Hematopoietic multipotent progenitor cell treated with erythropoietin and hydrocortisone succinate and interleukin-3 and kit ligand, for 6 days (in vitro differentiated cells): Measurements from ENCODE around the gene CARD14.
"Not testable (repeated sequence)": the region's sequence is repeated elsewhere in the genome, so short reads cannot be mapped to it uniquely, and the experiment has no call there.

Experiments used
- DNase-seq: peaks from one replicate; pipeline ENCODE4 v3.0.0-alpha.2; 2015

The CARD14 gene

DNA sequence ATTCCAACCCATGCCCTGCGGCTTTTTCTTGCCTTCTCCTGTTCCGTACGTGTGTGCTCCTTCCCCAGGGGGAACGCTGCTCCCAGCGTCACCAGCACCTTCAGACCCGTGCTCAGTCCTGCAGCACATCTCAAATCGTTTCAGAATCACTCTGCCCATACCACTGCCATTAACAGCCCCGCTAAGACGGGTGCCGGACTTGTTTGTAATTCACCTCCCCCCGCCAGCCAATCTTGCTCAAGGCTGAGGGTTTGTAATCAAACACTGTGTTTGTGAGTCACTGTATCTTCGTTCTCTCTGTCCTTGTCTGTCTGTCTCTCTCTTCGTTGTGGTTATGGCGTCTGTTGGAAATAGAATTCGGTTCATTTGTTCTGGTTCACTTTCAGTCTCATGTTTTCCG, 17.3 kb downstream of the CARD14 start:
- DNase-seq: no peak

- no peak for DNase-seq
Observed at GRCh38 chr17:80187515-80187941, 17.7 kb downstream of the CARD14 start.

DNA sequence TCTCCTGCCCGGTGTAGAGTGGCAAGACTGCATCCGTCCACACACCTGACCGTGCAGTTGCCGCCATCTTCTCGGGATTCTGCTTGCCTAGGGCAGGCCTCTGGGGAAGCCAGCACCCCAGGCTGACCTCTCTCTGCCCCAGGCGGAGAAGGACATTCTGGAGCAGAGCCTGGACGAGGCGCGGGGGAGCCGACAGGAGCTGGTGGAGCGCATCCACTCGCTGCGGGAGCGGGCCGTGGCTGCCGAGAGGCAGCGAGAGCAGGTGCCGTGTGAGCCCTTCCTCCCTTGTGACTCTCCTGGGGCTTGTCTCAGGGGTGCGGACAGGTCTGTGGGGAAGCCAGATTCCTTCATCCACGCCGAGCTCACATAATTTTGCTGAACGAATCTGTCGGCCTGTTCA, 19.8 kb downstream of the CARD14 start:
- no peak for DNase-seq

DNA sequence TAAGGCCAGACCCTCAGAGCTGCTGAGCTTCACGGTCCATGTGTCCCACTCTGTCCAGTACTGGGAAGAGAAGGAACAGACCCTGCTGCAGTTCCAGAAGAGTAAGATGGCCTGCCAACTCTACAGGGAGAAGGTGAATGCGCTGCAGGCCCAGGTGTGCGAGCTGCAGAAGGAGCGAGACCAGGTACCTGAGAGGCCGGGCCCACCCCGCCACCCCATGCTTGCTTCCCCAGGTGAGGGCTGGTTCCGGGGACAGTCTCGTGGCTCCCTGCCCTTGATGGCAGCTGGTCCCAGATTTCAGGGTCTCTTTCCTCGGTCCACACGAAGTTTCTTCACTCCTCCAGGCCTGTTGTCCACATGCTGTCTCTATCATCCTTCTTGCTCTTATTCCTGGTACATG, 20.9 kb downstream of the CARD14 start:
- no peak for DNase-seq

DNA sequence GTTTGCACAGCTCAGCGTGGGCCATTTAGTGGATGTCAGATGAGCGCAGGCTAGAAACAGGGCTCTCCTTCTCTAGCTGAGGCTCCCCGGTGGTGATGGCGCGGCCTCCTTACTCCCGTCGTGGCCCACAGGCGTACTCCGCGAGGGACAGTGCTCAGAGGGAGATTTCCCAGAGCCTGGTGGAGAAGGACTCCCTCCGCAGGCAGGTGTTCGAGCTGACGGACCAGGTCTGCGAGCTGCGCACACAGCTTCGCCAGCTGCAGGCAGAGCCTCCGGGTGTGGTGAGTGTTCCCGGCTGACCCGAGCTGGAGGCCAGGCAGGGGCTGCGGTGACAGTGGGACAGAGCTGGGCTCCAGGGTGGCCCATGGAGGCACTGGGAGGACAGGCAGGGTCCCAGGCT, 21.4 kb downstream of the CARD14 start:
- DNase-seq: no peak

GRCh38 chr17:80191865-80192661, 22.2 kb downstream of the CARD14 start:
- DNase-seq: no peak

- DNase-seq: no peak
Observed at GRCh38 chr17:80195141-80195540, 25.3 kb downstream of the CARD14 start.

GRCh38 chr17:80195671-80196529, 26.1 kb downstream of the CARD14 start:
- DNase-seq: peak; percentile 42

DNA sequence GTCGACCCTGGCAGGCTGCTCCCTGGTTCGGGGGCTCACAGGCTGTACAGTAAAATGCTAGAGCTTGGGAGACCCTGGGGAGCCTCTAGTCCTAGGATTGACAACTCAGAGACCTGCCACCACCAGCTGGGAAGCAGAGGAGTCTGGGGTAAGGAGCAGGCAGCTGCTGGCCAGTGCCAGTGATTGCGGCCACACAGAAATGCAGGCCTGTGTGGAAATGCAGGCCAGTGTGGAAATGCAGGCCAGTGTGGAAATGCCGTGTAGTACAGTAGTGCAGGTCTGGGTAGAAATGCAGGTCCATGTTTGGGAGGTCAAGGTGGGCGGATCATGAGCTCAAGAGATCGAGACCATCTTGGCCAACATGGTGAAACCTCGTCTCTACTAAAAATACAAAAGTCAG, 26.8 kb downstream of the CARD14 start:
- DNase-seq: no peak

- no peak for DNase-seq
Observed at GRCh38 chr17:80198144-80198661, 28.4 kb downstream of the CARD14 start.

DNA sequence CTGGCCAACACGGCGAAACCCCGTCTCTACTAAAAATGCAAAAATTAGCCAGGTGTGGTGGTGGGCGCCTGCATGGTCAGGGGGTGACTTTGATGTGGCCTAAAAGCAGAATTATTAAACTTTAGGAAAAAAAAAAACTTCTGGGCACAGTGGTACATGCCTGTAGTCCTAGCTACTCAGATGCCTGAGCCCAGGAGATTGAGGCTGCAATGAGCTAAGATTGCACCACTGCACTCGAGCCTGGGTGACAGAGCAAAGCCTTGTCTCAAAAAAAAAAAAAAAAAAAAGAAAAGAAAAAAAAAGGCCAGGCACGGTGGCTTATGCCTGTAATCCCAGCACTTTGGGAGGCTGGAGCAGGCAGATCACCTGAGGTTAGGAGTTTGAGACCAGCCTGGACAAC, 29.5 kb downstream of the CARD14 start:
- not testable (repeated sequence) for DNase-seq

- no peak for DNase-seq
Observed at GRCh38 chr17:80201446-80201845, 31.6 kb downstream of the CARD14 start.

- no peak for DNase-seq
Observed at GRCh38 chr17:80202197-80202596, 32.4 kb downstream of the CARD14 start.

GRCh38 chr17:80203471-80203963, 33.7 kb downstream of the CARD14 start:
- no peak for DNase-seq

- no peak for DNase-seq
Observed at GRCh38 chr17:80204626-80205468, 35.0 kb downstream of the CARD14 start.

- no peak for DNase-seq
Observed at GRCh38 chr17:80205811-80206210, 36.0 kb downstream of the CARD14 start.

DNA sequence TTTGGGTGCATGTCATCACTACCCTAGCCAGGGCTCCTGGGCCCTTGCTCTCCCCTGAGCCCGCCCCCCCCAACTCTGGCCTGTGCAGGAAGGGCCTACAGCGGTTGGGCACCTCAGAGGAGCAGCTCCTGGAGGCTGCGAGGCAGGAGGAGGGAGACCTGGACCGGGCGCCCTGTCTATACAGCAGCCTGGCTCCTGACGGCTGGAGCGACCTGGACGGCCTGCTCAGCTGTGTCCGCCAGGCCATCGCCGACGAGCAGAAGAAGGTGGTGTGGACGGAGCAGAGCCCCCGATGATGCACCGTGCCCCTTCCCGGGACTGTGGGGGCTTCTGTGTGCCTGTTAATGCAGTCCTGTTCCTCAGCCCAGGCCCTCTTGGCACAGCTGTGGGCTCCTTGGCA, 38.2 kb downstream of the CARD14 start:
- DNase-seq: no peak

DNA sequence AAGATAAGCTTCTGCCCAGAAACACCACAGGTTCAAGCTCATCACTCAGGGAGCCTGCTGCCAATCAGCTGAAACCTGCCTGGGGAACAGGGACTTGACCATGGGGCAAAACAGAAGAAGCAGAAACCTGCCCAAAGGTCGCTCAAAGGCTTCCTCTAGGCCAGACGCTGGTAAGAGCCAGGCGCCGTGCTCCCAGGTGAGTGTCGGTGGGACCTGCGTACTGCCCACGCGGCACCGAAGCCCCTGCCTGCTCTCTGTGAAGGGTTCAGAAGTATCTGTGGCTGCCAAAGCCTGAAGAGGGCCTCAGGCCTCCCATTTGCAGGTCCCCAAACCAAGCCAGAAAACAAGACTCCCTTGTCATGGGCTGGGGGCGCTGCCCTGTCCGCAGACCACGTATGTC, 39.9 kb downstream of the CARD14 start:
- no peak for DNase-seq

DNA sequence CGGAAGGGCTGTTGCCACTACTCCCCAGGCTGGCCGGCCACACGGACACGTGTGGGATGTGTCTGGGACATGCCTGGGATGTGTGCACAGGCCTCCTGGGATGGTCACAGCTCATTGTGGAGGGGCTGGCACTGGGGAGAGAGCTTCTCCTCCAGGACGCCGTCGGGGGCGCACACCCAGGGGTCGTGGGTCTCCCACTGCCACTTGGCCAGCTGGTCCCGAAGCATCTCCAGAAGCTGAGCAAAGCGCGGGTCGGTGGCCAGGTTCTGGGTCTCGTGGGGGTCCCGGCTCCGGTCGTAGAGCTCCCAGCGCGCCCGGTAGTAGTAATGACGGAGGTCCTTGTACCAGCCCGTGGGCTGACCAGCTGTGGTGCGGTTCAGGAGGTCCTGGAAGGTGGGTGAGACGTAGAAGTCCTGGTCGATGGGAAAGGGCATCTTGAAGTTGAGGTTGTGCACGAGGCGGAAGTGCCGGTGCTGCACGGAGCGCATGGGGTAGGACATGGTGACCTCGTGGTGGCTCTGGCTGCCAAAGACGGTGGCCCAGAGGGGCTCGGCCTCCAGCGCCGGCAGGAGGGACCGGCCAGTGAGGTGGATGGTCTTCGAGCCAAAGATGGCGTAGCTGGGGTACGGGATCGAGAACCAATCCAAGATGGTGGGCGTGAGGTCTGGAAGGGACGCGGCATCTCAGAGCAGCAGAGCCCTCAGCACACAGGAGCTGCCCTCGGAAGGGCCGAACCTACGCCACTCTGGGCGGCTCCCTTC, 40.7 kb downstream of the CARD14 start:
- no peak for DNase-seq

DNA sequence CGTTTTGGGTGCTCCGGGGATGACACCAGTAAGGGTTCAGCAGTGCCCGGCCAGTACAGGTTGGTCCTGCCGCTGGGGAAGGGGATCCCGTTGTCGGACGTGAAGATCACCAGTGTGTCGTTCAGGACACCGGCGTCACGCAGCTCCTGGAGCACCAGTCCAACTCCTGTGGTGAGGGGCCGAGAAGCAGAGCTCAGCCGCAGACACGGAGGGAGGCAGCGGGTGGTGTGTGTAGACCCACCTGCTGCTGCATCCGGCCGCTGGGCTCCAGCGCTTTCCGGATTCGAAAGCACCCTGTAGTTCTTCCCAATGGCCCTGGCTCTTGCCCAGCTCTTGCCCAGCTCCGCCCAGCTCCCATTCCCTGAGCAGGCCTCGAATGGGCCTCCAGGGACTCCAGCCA, 42.3 kb downstream of the CARD14 start:
- DNase-seq: no peak

GRCh38 chr17:80212511-80212910, 42.7 kb downstream of the CARD14 start:
- no peak for DNase-seq
